ENCODE data around the gene FOXC1.

FOXC1 gene

DNA sequence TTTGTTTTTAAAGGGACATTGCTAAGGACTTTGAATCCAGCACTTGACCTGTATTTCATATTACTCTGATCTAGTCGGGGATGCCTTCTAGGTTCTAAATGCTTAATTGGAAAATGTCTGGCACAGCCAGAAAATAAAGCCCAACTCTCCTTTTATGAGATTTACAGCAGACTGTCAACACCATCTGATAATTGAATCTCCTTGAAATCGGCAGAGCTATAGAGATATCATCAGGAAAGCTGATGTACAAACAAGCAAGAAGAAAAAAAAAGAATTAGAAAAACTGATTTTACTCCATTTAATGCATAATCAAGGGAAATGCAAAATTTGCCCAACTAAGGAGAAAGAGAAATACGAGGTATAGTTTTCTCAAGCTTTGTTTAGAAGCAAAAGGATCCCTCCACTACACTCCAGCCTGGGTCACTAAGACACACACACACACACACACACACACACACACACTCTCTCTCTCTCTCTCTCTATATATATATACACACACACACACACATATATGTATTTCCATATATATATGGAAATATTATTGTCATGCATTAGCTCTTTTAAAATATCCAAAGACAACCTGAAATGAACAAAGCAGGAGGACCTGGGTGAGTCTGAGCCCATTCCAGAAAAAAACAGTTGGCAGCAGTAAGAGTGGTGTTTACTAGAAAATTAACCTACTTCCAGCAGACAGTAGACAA is 9.5 kb upstream of the FOXC1 start:
- DNase-seq = no peak

DNA sequence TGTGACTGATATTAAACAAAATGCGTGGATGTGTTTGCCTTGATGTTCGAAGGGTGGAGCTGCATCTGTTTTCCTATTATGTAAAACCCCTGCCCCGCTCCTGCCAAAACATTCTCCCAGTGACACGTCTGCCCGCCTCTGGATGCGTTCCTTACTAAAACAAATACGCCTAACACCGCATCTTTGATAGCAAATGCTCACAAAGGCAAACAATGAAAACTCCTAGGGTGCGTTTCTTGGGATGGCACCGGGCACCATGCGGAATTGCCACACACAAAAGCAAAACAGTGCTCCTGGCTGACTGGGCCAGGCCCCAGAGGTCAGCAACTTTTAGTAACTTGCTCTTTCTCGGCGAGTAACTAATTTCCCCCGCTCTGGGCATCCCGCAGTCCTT is 9.0 kb upstream of the FOXC1 start:
- DNase-seq = no peak

- no peak for DNase-seq
Observed at GRCh38 chr6:1601158-1602048, 8.3 kb upstream of the FOXC1 start.

- no peak for DNase-seq
Observed at GRCh38 chr6:1602049-1602713, 7.5 kb upstream of the FOXC1 start.

GRCh38 chr6:1603708-1604107 is 6.0 kb upstream of the FOXC1 start:
- no peak for DNase-seq

DNA sequence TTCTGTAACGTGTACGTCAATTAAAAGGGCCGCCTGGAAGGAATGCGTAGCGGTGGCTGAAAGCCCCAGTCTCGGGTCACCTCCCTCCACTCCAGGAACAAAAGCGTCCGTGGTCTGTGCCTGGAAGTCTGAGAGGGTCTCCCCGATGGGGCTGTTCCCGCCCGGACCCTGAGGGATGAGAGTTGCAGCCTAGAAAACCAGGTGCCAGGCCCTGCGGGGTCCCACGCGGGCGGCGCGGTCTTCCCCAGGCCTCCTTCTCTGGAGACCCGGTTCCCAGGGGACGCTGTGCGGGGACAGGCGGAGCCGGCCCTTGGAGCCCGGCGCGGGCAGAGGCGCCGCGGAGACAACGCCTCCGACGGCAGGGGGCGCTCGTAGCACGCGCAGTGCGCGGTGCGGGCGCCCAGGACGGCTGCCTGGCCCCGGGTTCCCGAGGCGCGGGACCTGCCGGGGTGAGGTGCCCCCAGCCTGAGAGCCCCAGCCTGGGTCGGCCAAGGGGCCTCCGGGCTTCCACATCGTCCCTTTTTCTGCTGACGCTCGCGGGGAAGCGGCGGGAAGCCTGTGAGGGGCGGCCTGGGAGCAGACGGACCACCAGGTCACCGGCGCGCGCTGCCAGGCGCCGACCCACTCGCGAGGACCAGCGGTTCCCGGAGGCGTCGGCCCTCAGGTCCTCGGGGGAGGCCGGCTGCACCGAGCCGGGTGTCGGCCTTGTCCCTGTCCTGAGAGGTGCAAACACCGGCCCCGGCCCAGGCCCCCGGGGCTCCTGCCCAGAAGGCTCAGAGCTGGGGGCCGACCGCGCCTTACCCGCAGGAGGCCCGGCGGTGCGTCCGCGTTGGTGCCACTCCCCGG is 5.3 kb upstream of the FOXC1 start:
- peak; percentile 66 for DNase-seq

DNA sequence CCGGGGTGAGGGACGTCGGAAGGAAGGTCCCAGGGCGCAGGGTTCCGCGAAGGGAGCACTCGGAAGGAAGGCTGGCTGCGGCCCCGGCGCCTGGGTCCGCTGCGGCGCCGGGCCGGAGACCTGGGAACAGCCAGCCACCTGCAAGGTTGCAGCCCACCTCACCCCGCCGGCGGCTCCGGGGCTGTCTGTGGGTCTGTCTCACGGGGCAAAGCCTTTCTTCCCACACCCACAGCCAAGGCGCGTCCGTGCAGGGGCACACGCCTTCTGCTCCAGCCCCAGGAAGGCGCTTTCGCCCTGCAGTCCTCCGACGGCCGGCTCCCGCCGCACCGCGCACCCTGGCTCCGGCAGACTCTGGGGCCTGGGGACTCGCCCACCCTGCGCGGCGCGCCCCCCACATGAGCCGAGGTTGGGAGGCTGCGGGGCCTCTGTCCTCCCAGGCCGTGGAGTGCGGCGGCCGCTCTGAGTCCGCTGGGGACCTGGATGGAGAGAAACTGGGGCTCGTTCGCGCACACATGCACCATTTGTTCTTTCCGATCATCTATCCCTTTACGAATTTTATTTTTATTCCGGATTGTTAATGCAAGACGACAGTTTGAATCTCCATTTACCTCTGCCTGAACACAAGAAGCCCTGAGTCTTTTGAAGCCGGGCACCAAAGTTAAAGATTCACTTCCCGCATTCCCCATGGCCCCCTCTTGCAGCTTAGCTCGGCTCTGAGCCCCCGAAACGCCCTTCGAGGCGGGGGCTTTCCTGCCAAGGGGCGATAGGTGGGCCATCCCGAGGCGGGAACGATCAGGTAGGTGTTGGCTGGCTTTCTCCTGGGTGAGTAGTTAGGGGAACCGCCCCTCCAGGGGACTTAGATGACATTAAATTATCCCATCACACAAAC is 4.5 kb upstream of the FOXC1 start:
- DNase-seq = no peak

DNA sequence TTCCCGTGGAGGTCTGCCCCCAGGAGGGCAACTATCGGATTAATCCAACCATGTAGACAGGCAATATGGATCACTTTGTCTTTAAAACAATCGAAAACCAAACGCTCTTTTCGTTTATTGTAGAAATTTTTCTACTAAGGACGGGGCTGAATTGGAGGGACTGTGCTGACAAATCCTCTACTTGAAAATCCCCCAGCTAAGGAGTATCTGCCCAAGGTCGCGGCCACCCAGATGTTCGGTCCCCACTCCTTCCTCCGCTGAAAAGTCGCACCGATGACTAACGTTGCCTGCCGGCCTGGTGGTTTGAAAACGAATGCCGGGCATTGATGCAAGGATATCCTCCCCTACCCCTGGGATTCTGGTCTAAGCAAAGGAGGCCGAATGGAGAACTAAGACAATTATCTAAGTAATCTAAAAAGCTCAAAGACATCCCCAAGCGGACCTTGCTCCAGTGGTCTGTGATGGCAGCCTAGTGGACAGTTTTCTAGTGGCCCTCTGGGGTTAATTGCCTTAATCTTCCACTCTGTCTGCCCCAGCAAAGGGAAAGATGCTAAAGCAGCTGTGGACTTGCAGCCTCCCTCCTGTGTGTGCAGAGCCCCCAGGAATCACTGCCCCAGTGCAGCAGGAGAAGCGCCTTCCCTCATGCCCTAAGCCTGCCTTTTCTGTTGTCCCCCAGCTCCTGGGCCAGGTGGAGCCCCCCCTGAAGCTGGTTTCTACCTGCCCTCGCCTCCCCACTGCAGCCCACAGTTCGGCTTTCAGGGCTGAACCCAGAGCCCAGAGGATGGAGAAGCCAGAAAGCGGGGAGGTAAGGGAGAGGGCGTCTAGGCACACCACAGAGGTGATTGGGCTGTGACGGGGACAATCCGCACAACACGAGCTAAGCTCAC is 3.6 kb upstream of the FOXC1 start:
- DNase-seq = no peak

DNA sequence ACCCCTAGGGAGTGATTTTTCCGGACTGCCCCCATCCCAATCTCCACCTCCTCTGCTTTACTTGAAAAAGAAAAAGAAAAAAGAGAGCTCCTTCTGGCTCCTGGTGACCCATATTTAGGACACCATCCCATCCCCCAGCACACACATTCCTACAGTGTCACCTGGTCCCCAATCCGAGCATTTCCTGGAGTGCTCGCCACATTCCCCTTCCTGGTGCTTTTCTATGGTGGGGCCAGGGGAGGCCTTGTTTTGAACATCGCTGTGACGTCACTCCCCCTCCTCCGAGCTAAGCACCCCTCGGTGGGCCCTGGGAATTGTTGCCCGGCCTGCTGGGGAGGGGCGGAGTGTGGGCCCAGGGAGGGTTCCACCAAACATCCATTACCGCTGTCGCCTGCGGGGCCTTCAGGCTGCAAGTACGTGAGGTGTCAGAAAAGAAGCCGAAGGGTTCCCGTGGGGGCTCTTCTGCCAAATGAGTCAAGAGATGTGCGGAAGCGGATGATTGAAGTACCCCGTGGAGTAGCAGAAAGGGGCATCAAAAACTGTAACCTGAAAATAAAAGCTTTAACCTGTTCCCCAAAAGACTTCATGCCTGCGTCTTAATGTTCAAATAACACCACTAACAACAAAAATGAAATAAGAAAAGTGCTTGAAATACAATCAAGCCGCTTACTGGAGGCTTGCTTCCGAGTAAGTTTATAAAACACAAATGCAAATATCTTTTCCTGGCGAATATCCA is 2.8 kb upstream of the FOXC1 start:
- DNase-seq = no peak

GRCh38 chr6:1607516-1608221 is 2.0 kb upstream of the FOXC1 start:
- DNase-seq = no peak

DNA sequence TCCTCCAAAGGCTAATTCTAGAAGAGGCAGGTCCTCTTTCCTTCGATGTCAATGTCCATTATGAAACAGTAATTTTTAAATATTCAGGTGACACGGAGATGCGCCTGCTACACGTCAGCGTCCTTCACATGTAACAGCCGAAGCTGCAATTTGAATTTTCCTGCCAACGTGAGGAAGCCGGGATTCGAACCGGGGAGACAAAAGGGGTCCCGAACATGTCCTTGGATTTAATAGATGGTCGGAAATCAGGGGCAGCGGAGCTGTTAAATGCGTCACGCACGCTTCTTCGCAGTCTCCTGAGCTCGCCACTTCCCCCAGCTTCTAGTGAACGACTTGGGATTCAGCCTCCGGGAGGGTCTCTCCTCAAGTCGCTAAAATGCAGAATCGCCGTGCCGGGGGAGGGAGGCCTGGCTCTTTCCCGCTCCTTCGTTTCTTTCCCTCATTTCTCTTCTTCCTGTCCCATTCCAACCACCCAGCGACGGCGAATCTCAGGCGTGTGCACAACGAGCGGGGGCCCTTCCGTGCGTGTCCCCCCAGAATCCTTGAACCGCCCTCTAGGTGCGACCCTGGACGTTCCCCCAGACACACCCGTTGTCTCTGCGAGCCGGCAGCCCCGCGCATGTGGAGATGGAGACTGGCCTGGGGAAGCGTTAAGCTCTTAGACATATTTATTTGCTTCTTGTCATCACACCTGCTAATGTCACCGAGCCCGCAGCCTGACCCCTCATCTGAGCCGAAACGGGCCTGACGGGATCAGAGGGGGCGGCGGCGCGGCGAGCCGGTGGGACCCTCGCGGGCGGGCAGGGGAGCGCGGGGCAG is 1.3 kb upstream of the FOXC1 start:
- no peak for DNase-seq

DNA sequence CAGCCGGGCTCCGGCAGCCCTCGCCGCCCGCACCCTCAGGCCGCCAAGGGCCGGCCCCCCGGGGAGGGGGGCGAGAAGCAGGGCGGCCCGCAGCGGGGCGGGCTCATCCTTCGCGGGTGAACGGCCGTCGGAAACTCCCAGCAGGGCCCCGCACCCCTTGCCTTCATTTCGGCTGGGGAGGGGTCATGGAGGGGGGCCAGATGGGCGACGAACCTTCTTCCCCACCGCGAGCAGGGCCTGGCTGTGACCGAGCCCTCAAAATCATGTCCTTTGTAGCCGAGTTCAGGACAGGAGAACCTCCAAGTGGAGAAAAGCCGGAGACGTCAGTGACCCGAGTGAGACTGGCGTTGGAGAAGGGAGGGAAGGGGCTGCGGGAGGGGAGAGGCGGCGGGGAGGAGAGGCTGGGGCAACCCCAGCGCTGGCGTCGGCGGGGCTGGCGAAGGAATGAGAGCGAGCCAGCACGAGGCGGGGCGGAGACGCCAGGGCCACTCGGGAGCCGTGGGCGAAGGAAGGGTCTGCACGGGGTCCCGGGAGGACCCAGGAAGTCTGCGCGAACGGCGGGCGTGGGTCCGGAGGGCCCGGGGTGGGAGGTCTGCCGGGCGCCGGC is 571 bp upstream of the FOXC1 start:
- DNase-seq = no peak

- DNase-seq = no peak
Observed at GRCh38 chr6:1610497-1611321, 994 bp downstream of the FOXC1 start.

DNA sequence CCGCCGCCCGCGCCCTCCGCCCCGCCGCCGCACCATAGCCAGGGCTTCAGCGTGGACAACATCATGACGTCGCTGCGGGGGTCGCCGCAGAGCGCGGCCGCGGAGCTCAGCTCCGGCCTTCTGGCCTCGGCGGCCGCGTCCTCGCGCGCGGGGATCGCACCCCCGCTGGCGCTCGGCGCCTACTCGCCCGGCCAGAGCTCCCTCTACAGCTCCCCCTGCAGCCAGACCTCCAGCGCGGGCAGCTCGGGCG is 1.5 kb downstream of the FOXC1 start:
- DNase-seq = no peak

DNA sequence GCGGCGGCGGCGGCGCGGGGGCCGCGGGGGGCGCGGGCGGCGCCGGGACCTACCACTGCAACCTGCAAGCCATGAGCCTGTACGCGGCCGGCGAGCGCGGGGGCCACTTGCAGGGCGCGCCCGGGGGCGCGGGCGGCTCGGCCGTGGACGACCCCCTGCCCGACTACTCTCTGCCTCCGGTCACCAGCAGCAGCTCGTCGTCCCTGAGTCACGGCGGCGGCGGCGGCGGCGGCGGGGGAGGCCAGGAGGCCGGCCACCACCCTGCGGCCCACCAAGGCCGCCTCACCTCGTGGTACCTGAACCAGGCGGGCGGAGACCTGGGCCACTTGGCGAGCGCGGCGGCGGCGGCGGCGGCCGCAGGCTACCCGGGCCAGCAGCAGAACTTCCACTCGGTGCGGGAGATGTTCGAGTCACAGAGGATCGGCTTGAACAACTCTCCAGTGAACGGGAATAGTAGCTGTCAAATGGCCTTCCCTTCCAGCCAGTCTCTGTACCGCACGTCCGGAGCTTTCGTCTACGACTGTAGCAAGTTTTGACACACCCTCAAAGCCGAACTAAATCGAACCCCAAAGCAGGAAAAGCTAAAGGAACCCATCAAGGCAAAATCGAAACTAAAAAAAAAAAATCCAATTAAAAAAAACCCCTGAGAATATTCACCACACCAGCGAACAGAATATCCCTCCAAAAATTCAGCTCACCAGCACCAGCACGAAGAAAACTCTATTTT is 2.0 kb downstream of the FOXC1 start:
- DNase-seq = no peak

DNA sequence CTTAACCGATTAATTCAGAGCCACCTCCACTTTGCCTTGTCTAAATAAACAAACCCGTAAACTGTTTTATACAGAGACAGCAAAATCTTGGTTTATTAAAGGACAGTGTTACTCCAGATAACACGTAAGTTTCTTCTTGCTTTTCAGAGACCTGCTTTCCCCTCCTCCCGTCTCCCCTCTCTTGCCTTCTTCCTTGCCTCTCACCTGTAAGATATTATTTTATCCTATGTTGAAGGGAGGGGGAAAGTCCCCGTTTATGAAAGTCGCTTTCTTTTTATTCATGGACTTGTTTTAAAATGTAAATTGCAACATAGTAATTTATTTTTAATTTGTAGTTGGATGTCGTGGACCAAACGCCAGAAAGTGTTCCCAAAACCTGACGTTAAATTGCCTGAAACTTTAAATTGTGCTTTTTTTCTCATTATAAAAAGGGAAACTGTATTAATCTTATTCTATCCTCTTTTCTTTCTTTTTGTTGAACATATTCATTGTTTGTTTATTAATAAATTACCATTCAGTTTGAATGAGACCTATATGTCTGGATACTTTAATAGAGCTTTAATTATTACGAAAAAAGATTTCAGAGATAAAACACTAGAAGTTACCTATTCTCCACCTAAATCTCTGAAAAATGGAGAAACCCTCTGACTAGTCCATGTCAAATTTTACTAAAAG is 2.7 kb downstream of the FOXC1 start:
- DNase-seq = no peak

Data from stimulated activated CD4-positive, alpha-beta T cell treated with anti-CD3 and anti-CD28 coated beads, Interleukin-4, amount 100 ng/mL, for 24 hours (primary cell).